Stimulated activated CD8-positive, alpha-beta memory T cell treated with anti-CD3 and anti-CD28 coated beads, Interleukin-2, amount 100 ng/mL, for 1 hour (primary cell): ENCODE results near the gene CAAP1.
"Not testable (repeated sequence)": the region's sequence is repeated elsewhere in the genome, so short reads cannot be mapped to it uniquely, and the experiment has no call there.

ENCODE experiments used
- DNase-seq, 2 donors: peaks; one replicate each; pipeline ENCODE4 v3.0.0-alpha.2; 2020; ENCODE audit warnings: low read depth in 2 of 2

The CAAP1 gene, protein sequence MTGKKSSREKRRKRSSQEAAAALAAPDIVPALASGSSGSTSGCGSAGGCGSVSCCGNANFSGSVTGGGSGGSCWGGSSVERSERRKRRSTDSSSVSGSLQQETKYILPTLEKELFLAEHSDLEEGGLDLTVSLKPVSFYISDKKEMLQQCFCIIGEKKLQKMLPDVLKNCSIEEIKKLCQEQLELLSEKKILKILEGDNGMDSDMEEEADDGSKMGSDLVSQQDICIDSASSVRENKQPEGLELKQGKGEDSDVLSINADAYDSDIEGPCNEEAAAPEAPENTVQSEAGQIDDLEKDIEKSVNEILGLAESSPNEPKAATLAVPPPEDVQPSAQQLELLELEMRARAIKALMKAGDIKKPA

GRCh38 chr9:26892251-26893029 lies at the start of gene CAAP1:
Gene CAAP1 (minus strand): TSS chr9:26892802. CDS start chr9:26892715, 87 bp downstream.
- DNase-seq = peak; percentile 82 to 87

DNA sequence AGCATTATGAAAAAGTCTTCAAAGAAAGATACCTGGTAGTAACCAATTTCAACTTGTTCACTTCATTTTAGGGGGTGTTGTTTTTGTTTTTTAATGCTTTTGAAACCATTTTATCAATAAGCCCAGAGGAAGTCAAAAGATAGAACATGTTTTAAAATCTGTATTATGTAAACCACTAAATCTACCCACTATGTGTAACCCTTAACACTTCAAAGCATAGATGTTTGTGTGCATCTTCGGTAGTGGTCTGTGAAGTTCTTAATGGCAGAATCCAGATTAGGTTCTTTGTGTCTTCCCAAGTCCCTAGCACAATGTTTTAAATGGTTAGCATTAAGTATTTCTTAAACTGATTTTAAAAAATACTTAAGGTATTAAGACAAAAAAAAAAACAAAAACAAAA lies 48.2 kb upstream of the CAAP1 start:
- DNase-seq = no peak

DNA sequence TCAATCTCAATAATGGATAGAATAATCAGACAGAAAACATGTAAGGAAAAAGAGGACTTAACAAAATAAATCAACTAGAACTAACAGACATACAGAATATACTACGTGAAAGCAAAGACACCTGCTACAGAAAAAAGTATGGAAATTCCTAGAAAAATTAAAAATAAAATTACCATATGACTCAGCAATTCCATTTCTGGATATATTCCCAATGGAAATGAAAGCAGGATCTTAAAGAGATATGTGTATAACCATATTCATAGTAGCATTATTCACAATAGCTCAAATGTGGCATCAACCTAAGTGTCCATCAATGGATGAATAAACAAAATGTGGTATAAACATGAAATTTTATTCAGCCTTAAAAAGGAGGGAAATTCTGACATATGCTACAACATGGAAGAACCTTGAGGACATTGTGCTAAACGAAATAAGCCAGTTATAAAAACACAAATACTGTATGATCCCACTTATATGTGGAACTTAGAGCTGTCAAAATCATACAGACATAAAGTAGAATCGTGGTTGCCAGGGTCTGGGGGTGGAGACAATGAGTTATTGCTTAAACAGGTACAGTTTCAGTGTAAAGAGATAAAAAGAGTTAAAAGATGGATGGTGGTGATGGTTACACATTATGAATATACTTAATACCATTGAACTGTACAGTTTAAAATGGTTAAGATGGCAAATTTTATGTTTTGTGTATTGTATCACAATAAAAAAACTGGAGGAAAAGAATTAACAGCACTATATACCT lies 47.5 kb upstream of the CAAP1 start:
- no peak for DNase-seq

DNA sequence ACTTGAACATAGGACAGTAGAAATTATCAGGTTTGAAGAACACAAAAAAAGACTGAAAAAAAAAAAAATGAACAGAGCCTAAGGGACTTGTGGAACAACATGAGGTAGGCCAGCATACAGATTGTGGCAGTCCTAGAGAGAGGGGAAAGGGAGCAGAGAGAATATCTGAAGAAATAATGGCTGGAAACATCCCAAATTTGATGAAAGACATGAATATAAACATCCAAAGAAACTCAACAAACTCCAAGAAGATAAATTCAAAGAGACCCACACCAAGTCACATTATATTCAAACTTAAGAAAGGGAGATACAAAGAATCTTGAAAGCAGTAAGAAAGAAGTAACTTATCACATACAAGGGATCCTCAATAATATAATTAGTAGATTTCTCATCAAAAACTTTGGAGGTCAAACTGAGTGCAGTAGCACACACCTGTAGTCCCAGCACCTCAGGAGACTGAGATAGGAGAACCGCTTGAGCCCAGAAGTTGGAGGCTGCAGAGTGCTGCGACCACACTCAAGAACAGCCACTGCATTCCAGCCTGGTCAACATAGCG lies 45.3 kb upstream of the CAAP1 start:
- DNase-seq = no peak

DNA sequence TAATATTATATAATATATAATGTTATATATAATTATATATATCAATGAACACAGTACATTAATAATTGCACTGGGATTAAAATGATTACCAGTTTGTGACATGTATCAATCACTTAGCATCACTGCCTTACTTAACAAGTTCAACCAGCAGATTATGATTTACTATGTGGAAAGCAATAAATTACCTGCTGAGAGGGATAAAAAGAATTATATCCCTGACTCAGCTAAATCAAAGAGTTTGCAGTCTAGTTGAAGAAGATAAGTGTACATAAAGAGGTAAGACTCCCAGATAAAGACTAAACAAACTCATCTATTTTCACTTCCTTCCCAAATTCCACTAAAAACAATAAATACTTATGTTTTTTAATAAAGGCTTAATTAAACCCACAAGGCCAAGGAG lies 43.2 kb upstream of the CAAP1 start:
- DNase-seq = no peak

DNA sequence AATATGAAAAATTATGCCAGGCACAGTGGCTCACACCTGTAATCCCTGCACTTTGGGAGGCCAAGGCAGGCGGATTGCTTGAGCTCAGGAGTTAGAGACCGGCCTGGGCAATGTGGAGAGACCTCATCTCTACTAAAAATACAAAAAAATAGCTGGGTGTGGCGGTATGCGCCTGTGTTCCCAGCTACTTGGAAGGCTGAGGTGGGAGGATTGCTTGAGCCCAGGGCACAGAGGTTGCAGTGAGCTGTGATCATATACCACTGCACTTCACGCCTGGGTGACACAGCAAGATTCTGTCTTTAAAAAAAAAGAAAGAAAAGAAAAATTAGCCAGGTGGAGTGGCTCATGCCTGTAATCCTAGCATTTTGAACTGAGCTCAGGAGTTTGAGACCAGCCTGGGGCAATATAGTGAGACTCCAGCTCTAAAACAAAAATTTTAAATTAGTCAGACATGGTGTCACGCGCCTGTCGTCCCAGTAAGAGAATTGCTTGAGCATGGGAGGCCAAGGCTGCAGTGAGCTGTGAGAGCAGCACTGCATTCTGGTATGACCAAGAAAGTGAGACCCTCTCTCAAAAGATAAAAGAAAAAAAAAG lies 36.4 kb upstream of the CAAP1 start:
- no peak for DNase-seq

DNA sequence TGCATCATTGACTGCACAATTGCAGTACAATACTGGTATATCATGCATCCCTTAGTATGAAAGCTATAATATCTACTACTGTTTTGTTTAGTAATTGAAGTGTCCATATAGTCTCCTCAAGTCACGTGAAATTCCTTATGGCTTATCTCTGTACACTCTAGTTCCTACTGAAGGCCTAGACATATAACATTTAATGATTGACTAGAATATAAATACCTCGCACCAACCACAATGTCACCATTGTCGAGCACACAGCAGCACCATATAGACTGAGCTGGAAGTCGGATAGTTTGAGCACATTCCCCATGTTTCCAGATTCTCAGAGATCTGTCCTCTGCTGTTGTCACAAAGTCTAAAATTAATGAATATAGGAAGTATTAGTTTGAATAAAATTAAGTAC lies 33.0 kb upstream of the CAAP1 start:
- no peak for DNase-seq

DNA sequence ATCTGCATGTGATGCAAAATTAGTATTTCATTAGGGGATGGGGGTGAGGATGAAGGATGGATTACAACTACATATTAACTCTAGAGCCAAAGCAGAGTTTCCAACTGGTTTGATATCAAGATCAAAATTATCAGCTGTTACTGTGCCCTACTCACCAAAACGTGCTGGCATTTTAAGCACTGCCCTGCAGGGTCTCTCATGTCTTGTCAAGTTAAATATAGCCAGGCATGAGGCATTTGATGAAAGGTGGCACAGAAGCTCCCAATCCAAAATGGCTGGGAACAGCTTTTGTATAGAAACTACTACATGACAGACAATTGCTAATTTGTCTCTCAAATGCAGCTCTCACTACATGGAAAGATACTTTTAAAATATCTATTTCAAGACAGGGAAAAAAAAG lies 27.1 kb upstream of the CAAP1 start:
- DNase-seq = no peak

DNA sequence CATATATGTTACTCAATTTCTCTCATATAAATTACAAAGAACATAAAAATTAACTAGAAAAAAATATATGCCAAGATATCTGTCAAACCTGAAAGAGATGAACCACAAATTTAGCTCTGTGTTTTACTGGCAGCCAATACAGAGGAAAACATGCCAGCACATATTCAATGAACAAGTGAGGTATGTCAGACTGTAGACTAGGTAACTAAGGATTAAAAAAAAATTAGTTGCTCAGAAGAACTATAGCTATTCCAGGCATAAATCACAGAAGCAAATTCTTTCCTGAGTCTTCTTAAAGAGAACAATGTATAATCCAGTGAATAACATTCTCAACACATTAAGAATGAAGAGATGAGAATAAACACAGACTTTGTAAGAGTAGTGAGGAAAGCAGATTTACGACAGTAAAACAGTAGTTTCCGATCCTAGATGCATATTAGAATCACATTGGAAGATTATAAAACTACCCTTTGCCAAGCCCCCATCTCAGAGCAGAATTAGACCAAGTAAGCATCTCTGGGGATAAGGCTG lies 20.6 kb upstream of the CAAP1 start:
- no peak for DNase-seq

- no peak for DNase-seq
Observed at GRCh38 chr9:26904671-26905070, 12.1 kb upstream of the CAAP1 start.

DNA sequence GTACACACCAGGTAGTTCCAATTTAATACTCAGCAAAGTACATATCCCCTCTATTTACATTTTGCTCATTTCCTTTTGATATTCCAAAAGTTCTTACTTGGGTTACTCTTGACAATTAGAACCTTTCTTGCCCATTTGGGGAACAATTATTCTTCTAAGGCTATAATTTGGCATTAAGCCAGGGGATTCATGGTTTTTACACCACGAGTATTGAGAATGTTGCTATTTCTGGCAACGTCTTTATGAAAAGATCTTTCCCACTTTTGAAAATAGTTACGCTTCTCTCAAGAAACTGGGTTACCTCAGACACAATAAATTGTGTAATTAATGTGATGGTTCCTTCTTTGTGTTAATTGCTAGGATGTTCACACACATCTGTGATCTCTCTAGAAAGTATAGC lies 11.5 kb upstream of the CAAP1 start:
- no peak for DNase-seq

DNA sequence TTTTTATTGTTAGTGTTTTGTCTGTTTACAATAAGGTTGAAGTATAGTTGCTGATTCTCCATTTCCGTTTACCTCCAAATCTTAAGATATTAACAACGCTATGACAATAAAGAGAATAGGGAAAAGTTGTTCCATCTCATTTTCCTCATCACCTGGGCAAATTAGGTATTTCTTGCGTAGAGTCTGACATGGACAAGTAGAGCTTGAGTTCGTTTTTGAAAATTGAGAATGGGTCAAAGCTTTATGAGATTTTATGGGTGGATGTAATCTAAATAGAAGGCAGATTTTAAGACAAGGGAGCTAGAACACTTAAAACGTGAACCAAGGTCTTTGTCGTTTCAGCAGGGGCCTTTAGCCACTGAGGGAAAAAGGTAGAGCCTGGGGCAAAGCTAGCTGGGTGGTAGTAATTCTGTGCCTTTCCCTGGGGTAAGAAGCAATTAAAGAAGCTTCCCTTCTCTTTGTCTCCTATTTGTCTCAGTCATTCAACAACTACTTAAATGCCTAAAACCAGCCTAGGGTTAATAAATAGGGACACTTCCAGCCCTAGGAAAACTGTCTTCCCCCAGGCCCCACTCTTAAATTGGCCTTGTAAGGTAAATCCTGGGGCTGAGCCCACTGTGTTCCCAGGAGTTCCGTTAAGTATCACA lies 551 bp upstream of the CAAP1 start:
- DNase-seq = no peak

DNA sequence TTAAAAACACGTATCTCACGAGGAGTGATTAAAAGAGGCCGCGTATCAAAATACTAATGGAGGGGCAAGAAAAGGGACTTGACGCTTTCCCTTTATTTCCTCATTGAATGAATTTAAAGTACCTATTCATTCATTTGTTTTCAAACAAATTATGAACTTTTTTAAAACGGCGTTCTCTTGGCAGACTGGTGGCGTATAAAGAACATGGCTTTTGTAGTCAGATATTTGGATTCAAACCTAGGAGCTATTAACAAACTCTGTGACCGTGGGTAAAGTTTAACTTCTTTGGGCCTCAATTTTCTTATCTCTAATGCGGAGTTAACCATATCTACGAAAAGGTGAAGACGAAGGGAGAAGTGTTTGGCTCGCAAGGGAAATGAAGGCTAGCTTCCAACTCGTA lies 876 bp downstream of the CAAP1 start:
- no peak for DNase-seq

GRCh38 chr9:26888271-26888670 lies 4.3 kb downstream of the CAAP1 start:
- DNase-seq = no peak

- DNase-seq = no peak
Observed at GRCh38 chr9:26882154-26882553, 10.4 kb downstream of the CAAP1 start.

- no peak for DNase-seq
Observed at GRCh38 chr9:26880262-26880661, 12.3 kb downstream of the CAAP1 start.

DNA sequence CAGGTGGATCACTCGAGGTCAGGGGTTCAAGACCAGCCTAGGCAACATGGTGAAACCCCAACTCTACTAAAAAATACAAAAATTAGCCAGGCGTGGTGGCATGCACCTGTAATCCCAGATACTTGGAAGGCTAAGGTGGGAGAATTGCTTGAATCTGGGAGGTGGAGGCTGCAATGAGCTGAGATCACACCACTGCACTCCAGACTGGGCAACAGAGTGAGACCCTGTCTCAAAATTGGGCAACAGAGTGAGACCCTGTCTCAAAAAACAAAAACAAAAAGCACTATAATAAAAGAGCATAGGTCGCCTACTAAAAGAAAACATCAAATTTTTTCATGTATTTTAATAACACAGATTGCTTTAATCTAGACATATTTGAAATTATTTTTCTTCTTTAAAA lies 17.4 kb downstream of the CAAP1 start:
- DNase-seq = not testable (repeated sequence)

DNA sequence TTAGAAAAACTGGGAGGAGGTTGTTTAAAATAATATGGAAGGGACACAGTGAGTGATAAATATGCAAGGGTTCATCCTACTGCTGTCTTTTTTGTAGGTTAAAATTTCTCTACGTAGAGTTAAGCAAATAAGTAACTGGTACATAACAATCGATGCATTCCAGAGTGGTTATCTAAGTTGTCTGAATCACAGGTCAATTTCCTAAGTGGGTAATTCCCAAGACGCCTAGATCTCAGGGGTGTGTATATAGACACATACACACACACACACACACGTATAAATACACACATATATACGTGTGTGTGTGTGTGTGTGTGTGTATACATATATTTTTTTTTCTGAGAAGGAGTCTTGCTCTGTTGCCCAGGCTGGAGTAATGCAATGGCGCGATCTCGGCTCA lies 22.3 kb downstream of the CAAP1 start:
- DNase-seq = no peak

DNA sequence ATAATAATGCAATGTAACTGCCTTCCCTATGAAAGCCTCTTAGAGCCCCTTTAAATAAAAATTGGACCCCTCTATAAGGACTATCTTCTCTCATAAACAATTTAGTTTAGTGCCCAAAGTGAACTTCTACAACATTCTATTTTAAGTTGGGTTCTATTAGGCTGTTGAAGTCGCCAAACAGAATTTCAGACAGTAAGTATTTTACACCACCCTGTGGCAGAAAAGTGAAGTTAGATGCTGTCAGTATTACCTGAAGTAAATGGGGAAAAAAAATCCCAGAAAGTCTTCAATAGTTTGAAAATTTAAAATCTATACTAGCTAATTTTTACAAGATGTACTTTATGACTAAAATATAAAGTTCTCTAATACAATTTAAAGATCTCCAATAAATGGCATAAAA lies 29.5 kb downstream of the CAAP1 start:
- DNase-seq = no peak

DNA sequence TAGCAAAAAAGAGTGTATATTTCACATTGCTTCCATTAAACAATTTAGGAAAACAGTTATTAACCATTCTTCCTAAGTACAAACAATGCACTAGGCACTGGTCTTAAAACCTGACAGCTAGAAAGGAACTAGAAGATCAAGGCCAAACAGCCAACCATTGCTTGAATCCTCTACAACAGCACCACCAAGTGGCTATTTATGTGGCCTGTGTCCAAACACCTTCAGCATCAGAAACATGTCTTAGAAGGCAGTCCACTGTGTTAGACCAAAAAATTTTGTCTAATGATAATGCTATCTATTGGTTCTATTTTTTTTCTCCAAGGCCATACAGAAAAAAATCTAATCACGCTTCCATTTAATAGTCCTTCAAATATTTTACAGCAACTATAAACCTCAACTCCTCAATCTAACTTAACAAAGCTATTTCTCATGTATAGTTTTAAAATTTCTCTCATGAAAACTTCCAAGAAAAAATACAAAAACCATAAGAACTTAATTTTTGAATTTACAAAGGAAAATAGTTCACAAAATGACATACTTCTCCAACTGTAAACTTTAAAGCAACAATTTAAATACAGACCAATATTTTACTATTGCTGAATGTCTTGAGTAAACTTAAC lies 36.1 kb downstream of the CAAP1 start:
- DNase-seq = no peak

DNA sequence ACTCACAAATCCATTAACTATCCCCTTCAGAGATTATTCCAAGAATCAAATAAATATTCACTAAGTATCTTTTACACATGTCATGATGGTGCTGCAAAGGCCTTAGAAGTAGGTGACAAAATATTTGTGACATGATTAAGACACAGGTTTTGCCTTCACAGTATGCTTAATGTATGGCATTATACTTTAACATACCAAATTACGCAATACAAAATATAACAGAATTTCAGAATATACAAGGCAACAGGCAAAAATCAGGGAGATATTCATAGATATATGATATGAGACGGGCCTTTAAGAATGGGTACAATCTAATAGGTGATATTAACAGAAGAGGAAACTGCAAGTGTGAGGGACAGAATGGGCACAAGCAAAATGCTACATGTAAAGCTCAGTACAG lies 41.6 kb downstream of the CAAP1 start:
- DNase-seq = no peak
